ENCODE results near the gene LRRC8A. TPM values are rescaled to one million over a fixed set of nuclear protein-coding genes. Genes with fewer than 3 reads are reported as not detected.

The LRRC8A gene
- total and polyA plus RNA-seq, 2 of the 13 experiments (the other 11 are each of a cell fraction or from before 2014, with no cell fraction given): 16.1 to 40.6 TPM

- TF ChIP-seq ATF4 (CRISPR knock-in tag; IDR thresholded peaks at IDR 0.05) (no peak), ZZZ3 (CRISPR knock-in tag; IDR thresholded peaks at IDR 0.05; ENCODE audit: borderline replicate concordance) (no peak), RORA (CRISPR knock-in tag; IDR thresholded peaks at IDR 0.05) (no peak), MYNN (CRISPR knock-in tag; IDR thresholded peaks at IDR 0.05; ENCODE audit: low read depth) (0 out of 2 replicates have a peak, but pooled peaks have one; percentile 27), STAG1 (CRISPR knock-in tag; IDR thresholded peaks at IDR 0.05) (peak; percentile 98), ZNF235 (CRISPR knock-in tag; IDR thresholded peaks at IDR 0.05; ENCODE audit: borderline replicate concordance) (no peak), MYC (CRISPR knock-in tag; IDR thresholded peaks at IDR 0.05; ENCODE audit: borderline replicate concordance) (no peak), ZBTB20 (CRISPR knock-in tag; IDR thresholded peaks at IDR 0.05; ENCODE audit: borderline replicate concordance, low read depth) (0 out of 2 replicates have a peak, but pooled peaks have one; percentile 38), SUZ12 (IDR thresholded peaks at IDR 0.05; ENCODE audit: low read depth, low read length) (no peak), MEIS1 (CRISPR knock-in tag; IDR thresholded peaks at IDR 0.05; ENCODE audit: borderline replicate concordance) (no peak), KDM5B (CRISPR knock-in tag; IDR thresholded peaks at IDR 0.05; ENCODE audit: borderline replicate concordance) (peak; percentile 18; the same call in 1 of the 2 replicates), IKZF1 (IDR thresholded peaks at IDR 0.05) (no peak), ZNF776 (CRISPR knock-in tag; IDR thresholded peaks at IDR 0.05) (no peak), ZNF768 (CRISPR knock-in tag; IDR thresholded peaks at IDR 0.05) (no peak), NONO (IDR thresholded peaks at IDR 0.05) (no peak), NONO (CRISPR knock-in tag; conservative IDR thresholded peaks at IDR 0.05) (no peak), ZNF883 (CRISPR knock-in tag; IDR thresholded peaks at IDR 0.05; ENCODE audit: not compliant biosample characterization) (peak; percentile 21), ZC3H4 (CRISPR knock-in tag; IDR thresholded peaks at IDR 0.05; ENCODE audit: borderline replicate concordance) (no peak), YY1 (IDR thresholded peaks at IDR 0.05; ENCODE audit: insufficient read depth, insufficient replicate concordance, low read depth, low read length) (no peak), THRA (CRISPR knock-in tag; IDR thresholded peaks at IDR 0.05; ENCODE audit: borderline replicate concordance) (0 out of 2 replicates have a peak, but pooled peaks have one; percentile 42), ZFAT (CRISPR knock-in tag; conservative IDR thresholded peaks at IDR 0.05) (no peak), TFDP1 (CRISPR knock-in tag; IDR thresholded peaks at IDR 0.05; ENCODE audit: borderline replicate concordance) (no peak), ZNF17 (CRISPR knock-in tag; IDR thresholded peaks at IDR 0.05) (no peak), NFYC (CRISPR knock-in tag; IDR thresholded peaks at IDR 0.05) (no peak), PHF21A (CRISPR knock-in tag; IDR thresholded peaks at IDR 0.05) (peak; percentile 71; the same call in 1 of the 2 replicates), EP300 (IDR thresholded peaks at IDR 0.05; ENCODE audit: low read depth in 2 of 2, low read length in 2 of 2) (no peak), EP300 (CRISPR knock-in tag; IDR thresholded peaks at IDR 0.05; ENCODE audit: borderline replicate concordance) (no peak), PITX1 (CRISPR knock-in tag; IDR thresholded peaks at IDR 0.05) (no peak), ZNF788 (CRISPR knock-in tag; IDR thresholded peaks at IDR 0.05; ENCODE audit: borderline replicate concordance) (peak; percentile 63; the same call in 1 of the 2 replicates)
Observed at GRCh38 chr9:128927731-128928411, 45.9 kb downstream of the LRRC8A start (continued).
